ENCODE measurements around the gene FMN1.

Gene FMN1

DNA sequence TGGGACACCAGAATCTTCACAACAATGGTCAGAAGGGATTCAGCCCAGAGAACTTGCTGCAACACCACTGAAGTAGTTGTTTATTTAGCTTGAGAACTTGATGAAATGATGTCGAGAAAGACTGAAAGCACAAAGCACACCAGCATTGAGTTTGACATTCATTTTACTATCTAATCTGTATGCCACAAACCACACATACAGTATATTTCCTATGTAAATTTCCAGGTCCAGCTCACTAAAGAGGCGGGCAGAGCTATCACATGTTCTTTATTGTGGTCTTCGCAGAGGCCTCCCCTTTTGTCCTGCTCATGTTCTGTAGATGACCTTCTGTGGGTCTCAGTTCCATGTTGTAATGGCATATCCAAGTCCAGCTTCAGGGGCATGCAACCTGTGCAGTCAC, 10.4 kb upstream of the FMN1 start:
- TF ChIP-seq, protein P1, sequence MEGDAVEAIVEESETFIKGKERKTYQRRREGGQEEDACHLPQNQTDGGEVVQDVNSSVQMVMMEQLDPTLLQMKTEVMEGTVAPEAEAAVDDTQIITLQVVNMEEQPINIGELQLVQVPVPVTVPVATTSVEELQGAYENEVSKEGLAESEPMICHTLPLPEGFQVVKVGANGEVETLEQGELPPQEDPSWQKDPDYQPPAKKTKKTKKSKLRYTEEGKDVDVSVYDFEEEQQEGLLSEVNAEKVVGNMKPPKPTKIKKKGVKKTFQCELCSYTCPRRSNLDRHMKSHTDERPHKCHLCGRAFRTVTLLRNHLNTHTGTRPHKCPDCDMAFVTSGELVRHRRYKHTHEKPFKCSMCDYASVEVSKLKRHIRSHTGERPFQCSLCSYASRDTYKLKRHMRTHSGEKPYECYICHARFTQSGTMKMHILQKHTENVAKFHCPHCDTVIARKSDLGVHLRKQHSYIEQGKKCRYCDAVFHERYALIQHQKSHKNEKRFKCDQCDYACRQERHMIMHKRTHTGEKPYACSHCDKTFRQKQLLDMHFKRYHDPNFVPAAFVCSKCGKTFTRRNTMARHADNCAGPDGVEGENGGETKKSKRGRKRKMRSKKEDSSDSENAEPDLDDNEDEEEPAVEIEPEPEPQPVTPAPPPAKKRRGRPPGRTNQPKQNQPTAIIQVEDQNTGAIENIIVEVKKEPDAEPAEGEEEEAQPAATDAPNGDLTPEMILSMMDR (IDR thresholded peaks at IDR 0.05), result no peak

DNA sequence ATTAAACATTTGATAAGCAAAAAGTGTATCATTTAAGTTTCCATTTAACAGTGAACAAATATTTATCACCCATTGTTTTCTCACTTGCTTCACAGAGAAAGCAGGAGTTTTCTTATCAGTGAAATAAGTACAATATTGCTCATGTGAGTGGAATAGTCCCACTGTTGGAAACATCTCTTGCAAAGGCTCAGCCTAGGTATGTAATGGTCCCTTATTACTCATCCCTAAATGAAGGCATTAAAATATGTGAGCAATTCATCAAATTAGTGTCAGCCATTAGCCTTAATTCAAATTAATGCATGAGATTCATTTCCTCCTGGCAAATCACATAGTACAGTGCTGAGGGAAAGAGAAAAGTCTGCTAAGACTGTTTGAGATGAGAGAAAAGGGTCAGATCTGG, 9.6 kb upstream of the FMN1 start:
- TF ChIP-seq, protein P1 (IDR thresholded peaks at IDR 0.05), result no peak

DNA sequence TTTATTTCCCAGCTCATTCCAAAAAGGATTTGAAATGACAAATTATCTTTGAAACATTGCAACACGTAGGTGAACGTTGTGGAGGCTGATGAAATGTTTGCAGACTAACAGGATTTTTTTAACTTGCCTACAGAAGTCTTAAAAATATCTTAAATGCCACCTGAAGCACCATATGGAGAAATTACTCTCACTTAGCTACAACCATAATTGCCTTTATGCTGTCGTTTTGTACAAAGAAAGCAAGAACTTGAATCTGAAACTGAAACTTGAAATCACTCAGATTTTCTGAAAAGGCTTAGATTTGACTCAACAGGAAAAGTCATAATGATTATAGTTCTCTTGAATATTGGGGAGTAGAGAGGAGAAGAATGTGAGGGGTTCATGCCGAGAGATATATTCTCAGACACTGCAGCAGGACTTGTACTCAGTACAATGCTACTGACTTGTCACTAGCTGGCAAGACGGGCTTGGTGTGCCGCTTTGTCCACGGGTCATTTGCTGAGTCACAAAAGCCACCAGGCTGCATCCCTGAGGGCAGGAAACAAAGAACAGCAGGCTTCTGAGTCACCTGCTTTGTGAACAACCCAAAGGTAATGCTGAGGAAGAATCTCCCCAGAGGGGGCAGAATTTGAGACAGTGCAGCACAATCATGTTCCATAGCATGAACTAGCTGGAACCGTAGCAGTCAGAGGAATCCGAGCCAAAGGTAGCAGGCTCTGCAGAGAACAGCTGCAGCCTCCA, 7.1 kb upstream of the FMN1 start:
- TF ChIP-seq, protein P1 (IDR thresholded peaks at IDR 0.05), result peak; percentile 25; the same call in 1 of the 2 replicates

- TF ChIP-seq, protein P1 (IDR thresholded peaks at IDR 0.05), result no peak
Observed at GRCh38 chr15:33200903-33201302, 6.4 kb upstream of the FMN1 start.

GRCh38 chr15:33200444-33200843, 5.9 kb upstream of the FMN1 start:
- TF ChIP-seq, protein P1 (IDR thresholded peaks at IDR 0.05), result no peak

DNA sequence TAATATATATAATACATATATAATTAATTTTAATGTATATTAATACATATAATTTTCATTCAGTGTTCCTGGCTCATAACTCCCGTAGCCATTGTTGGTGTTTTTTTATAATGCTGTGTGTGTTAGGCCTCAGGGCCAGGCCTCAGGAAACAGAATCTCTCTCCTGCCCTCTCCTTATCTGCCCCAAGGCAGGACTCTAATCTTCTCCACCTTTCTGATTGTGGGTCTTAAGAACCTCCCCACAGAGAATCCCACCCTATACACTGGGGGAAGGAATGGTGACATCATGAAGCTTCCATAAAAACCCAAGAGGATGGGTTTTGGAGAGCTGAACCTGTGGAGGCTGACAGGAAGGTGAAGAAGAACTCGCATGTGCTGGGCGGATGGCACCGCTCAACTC, 4.0 kb upstream of the FMN1 start:
- TF ChIP-seq, protein P1 (IDR thresholded peaks at IDR 0.05), result no peak

DNA sequence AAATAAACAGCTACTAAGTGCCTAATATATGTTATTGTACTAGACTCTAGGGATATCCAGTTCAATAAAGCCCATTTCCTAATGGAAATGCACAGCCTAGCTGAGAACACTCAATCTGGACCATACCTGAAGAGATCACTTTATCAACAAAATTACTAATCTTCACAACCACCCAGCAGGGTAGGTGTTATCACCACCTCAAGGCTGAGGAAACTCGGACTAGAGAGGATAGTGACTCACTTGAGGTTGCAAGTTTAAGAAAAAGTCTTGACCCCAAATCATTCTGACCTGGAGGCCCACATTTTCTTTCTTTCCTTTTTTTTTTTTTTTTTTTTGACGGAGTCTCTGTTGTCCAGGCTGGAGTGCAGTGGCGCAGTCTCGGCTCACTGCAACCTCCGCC, 3.1 kb upstream of the FMN1 start:
- TF ChIP-seq, protein P1 (IDR thresholded peaks at IDR 0.05), result no peak

DNA sequence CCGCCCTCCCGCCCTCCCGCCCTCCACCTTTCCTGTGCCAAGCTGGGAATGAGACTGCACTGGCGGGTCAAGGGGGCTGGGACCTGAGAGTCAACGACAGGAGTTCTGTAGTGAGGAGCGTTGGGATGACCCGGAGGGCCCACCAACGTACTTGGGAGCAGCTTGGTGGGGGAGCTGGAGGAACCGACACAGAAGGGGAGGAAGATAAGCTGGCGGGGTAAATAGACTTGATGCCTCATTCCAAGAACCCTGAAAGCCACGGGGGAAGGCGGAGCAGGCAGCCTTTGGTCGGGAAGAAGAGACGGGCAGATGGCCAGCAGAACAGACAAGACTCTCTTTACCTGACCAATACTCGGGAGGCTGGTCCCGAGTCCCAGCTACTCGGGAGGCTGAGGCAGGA, 277 bp downstream of the FMN1 start:
- TF ChIP-seq, protein P1 (IDR thresholded peaks at IDR 0.05), result no peak
